HG02970 (cell line): Measurements from ENCODE around the gene ST6GALNAC2.

ENCODE experiments used
- ATAC-seq: cut with Tn5 transposase; IDR thresholded peaks from one replicate; pipeline ENCODE4 v1.9.1; 2021; ENCODE audit warnings: mild to moderate bottlenecking, moderate library complexity, moderate number of reproducible peaks; ENCODE audit not compliant: unreplicated experiment, low FRiP score

The ST6GALNAC2 gene

GRCh38 chr17:76601065-76601464, 15.4 kb upstream of the ST6GALNAC2 start:
- ATAC-seq: no peak

- no peak for ATAC-seq
These were observed 14.2 kb upstream of the ST6GALNAC2 start for GRCh38 chr17:76599694-76600460.

GRCh38 chr17:76598004-76598439, 12.4 kb upstream of the ST6GALNAC2 start:
- no peak for ATAC-seq

GRCh38 chr17:76597156-76598003, 11.7 kb upstream of the ST6GALNAC2 start:
- no peak for ATAC-seq

- no peak for ATAC-seq
These were observed 9.0 kb upstream of the ST6GALNAC2 start for GRCh38 chr17:76594690-76595089.

GRCh38 chr17:76593959-76594358, 8.3 kb upstream of the ST6GALNAC2 start:
- ATAC-seq: no peak

- ATAC-seq: no peak
These were observed 7.7 kb upstream of the ST6GALNAC2 start for GRCh38 chr17:76593384-76593826.

GRCh38 chr17:76588182-76588581, 2.5 kb upstream of the ST6GALNAC2 start:
- ATAC-seq: no peak

- ATAC-seq: no peak
These were observed 1.3 kb upstream of the ST6GALNAC2 start for GRCh38 chr17:76586741-76587487.

- ATAC-seq: no peak
These were observed 519 bp downstream of the ST6GALNAC2 start for GRCh38 chr17:76585033-76585648.

GRCh38 chr17:76584427-76585032, 1.1 kb downstream of the ST6GALNAC2 start:
- no peak for ATAC-seq

- ATAC-seq: no peak
These were observed 3.0 kb downstream of the ST6GALNAC2 start for GRCh38 chr17:76582660-76583059.

GRCh38 chr17:76581515-76581914, 4.1 kb downstream of the ST6GALNAC2 start:
- ATAC-seq: no peak

- ATAC-seq: no peak
These were observed 6.4 kb downstream of the ST6GALNAC2 start for GRCh38 chr17:76579281-76579680.

GRCh38 chr17:76578376-76578775, 7.3 kb downstream of the ST6GALNAC2 start:
- no peak for ATAC-seq

- no peak for ATAC-seq
These were observed 7.8 kb downstream of the ST6GALNAC2 start for GRCh38 chr17:76577876-76578275.

GRCh38 chr17:76576189-76576588, 9.5 kb downstream of the ST6GALNAC2 start:
- no peak for ATAC-seq

- ATAC-seq: no peak
These were observed 10.1 kb downstream of the ST6GALNAC2 start for GRCh38 chr17:76575570-76575969.

- ATAC-seq: no peak
These were observed 11.5 kb downstream of the ST6GALNAC2 start for GRCh38 chr17:76574166-76574565.

GRCh38 chr17:76573096-76573495, 12.6 kb downstream of the ST6GALNAC2 start:
- ATAC-seq: no peak
